ENCODE data around the gene MS4A5.

Gene MS4A5

DNA sequence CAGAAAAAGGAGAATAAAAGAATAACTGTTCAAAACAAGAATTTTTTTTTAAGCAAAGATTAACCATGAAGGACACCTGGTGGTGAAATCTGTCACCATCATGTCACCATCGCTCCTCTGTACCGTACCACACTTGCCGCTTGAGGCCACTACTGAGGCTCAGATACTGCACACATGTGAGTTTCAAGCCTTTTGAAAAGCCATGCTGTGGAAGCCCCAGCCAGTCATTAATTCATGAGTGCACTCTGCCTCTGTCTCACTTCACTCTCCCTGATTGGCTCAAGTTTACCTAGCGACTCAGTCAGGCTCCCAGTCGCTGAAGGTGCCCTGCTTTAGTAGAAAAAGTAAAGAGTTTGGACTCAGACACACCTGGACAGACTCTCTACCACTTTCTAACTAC, 56.6 kb downstream of the MS4A5 start:
- DNase-seq: no peak

GRCh38 chr11:60492488-60493009, 63.2 kb downstream of the MS4A5 start, which contains the start of gene MS4A12:
TSS of gene MS4A12 (plus strand) at chr11:60492778. CDS start at chr11:60497319, 4,541 bp downstream.
- no peak for DNase-seq

DNA sequence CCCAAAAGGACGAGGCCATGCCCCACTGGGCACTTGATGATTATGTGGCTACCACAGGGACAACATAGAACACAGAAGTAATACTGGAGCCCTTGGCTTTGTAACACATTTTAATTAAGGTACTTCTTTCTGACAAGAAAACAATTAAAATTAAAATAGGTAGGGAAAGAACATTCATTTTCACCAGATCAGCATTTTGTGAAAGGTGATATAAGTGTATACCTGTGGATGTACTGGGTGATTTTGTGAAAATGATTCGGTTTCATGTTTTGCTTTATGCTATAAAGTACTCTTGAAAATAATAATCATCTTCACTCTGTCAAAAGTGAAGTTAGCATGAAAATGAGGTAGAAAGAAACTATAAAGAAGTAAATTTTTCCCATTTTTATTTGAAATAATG, 64.1 kb downstream of the MS4A5 start:
- DNase-seq: no peak

All from NCI-H187 (cell line).